Neural progenitor cell (in vitro differentiated cells): Measurements from ENCODE around the gene TGM5. TPM values are rescaled to one million over a fixed set of nuclear protein-coding genes. Genes with fewer than 3 reads are reported as not detected.

ENCODE experiments used
- DNase-seq: peaks from one replicate; pipeline ENCODE4 v3.0.0-alpha.2; 2016; ENCODE audit warnings: low spot score
- H2AFZ ChIP-seq: fragments of 200-600 bp; sonication (generic); replicated peaks from 2 replicates; pipeline ENCODE4 v1.6.1; 2016; ENCODE audit warnings: antibody characterized with exemption
- H3F3A ChIP-seq: fragments of 200-600 bp; sonication (generic); 2 replicates; pipeline ENCODE4 v1.6.1; 2016; ENCODE audit warnings: antibody characterized with exemption, low read depth
- H3K27ac ChIP-seq: fragments of 200-600 bp; sonication (generic); 2 replicates; pipeline ENCODE4 v1.5.1; 2016; ENCODE audit warnings: mild to moderate bottlenecking
- H3K27me3 ChIP-seq: fragments of 200-600 bp; sonication (generic); 2 replicates; pipeline ENCODE4 v1.6.1; 2016; ENCODE audit warnings: mild to moderate bottlenecking, moderate library complexity
- H3K36me3 ChIP-seq: fragments of 200-600 bp; sonication (generic); 2 replicates; pipeline ENCODE4 v1.5.1; 2016
- H3K4me1 ChIP-seq: fragments of 200-600 bp; sonication (generic); 2 replicates; pipeline ENCODE4 v1.6.1; 2016; ENCODE audit warnings: mixed run types
- H3K4me2 ChIP-seq: fragments of 200-600 bp; sonication (generic); 2 replicates; pipeline ENCODE4 v1.6.1; 2016
- H3K4me3 ChIP-seq: fragments of 200-600 bp; sonication (generic); 2 replicates; pipeline ENCODE4 v1.5.1; 2016
- H3K79me2 ChIP-seq: fragments of 200-600 bp; sonication (generic); 2 replicates; pipeline ENCODE4 v1.6.1; 2016; ENCODE audit warnings: low read depth
- H3K9ac ChIP-seq: fragments of 200-600 bp; sonication (generic); 2 replicates; pipeline ENCODE4 v1.6.1; 2016
- H3K9me3 ChIP-seq: fragments of 200-600 bp; sonication (generic); 2 replicates; pipeline ENCODE4 v1.5.1; 2016; ENCODE audit warnings: low read depth
- H4K20me1 ChIP-seq: fragments of 200-600 bp; sonication (generic); 2 replicates; pipeline ENCODE4 v1.6.1; 2016; ENCODE audit warnings: low read depth
- H3K27ac Mint-ChIP-seq: 3 replicates; pipeline ENCODE4 v1.8.0; 2021; ENCODE audit warnings: mixed read lengths
- H3K27me3 Mint-ChIP-seq: 2 replicates; pipeline ENCODE4 v1.8.0; 2022; ENCODE audit warnings: low read depth, mild to moderate bottlenecking, inconsistent platforms, moderate library complexity, mixed read lengths; ENCODE audit not compliant: insufficient read depth
- H3K36me3 Mint-ChIP-seq: 3 replicates; pipeline ENCODE4 v1.8.0; 2021; ENCODE audit warnings: mixed read lengths
- H3K4me1 Mint-ChIP-seq: 3 replicates; pipeline ENCODE4 v1.8.0; 2021; ENCODE audit warnings: mixed read lengths
- H3K4me3 Mint-ChIP-seq: 3 replicates; pipeline ENCODE4 v1.8.0; 2021; ENCODE audit warnings: mild to moderate bottlenecking, moderate library complexity, mixed read lengths
- H3K9me3 Mint-ChIP-seq: 3 replicates; pipeline ENCODE4 v1.8.0; 2020; ENCODE audit warnings: mixed read lengths
- CTCF ChIP-seq: fragments of 200-600 bp; sonication (generic); IDR thresholded peaks from 2 replicates; pipeline ENCODE4 v1.5.1; 2017; ENCODE audit warnings: antibody characterized with exemption, mild to moderate bottlenecking
- EZH2 ChIP-seq: fragments of 200-600 bp; sonication (generic); IDR thresholded peaks from 2 replicates; pipeline ENCODE4 v1.6.1; 2017; ENCODE audit warnings: antibody characterized with exemption, mild to moderate bottlenecking, moderate library complexity
- EZH2phosphoT487 ChIP-seq: fragments of 200-600 bp; sonication (generic); IDR thresholded peaks from 2 replicates; pipeline ENCODE4 v1.6.1; 2017; ENCODE audit warnings: antibody characterized with exemption
- total RNA-seq: library from RNA; depleted of rRNA; stranded (reverse); fragments of >200 nt; gene quantifications from 2 replicates; pipeline ENCODE4 v1.2.3, GENCODE V29; 2015; ENCODE audit warnings: low replicate concordance

The TGM5 gene
- total RNA-seq, 1 donor from 2014 or later, result not detected

- Histone ChIP-seq H3K9ac (no peak overlapping the region), H3F3A (no peaks in the 10 kb centered on the region), H3K4me1 (no peaks in the 10 kb centered on the region), H4K20me1 (no peaks in the 10 kb centered on the region), H3K36me3 (no peaks in the 10 kb centered on the region), H3K79me2 (no peaks in the 10 kb centered on the region), H2AFZ (no peak overlapping the region), H3K4me3 (no peak overlapping the region), H3K27ac (no peak overlapping the region), H3K4me2 (no peak overlapping the region), H3K9me3 (no peaks in the 10 kb centered on the region), H3K27me3 (no peaks in the 10 kb centered on the region)
- no peak overlapping the region for H3K27ac Mint-ChIP-seq
- peaks cover 4% of the 10 kb centered on the region for H3K27me3 Mint-ChIP-seq
- H3K4me1 Mint-ChIP-seq, result no peaks in the 10 kb centered on the region
- H3K4me3 Mint-ChIP-seq, result no peak overlapping the region
- DNase-seq, result no peak
- H3K9me3 Mint-ChIP-seq, result no peaks in the 10 kb centered on the region
- H3K36me3 Mint-ChIP-seq, result no peaks in the 10 kb centered on the region
- TF ChIP-seq CTCF (no peak), EZH2 (no peak), EZH2phosphoT487 (no peak)
These were observed 22.6 kb downstream of the TGM5 start for GRCh38 chr15:43244092-43244491.

- Histone ChIP-seq H3K4me1 (no peaks in the 10 kb centered on the region), H3K9me3 (no peaks in the 10 kb centered on the region), H3K4me3 (no peak overlapping the region), H3K9ac (no peak overlapping the region), H2AFZ (no peak overlapping the region), H3K36me3 (no peaks in the 10 kb centered on the region), H3K27ac (no peak overlapping the region), H3F3A (no peaks in the 10 kb centered on the region), H3K27me3 (no peaks in the 10 kb centered on the region), H4K20me1 (no peaks in the 10 kb centered on the region), H3K4me2 (no peak overlapping the region), H3K79me2 (no peaks in the 10 kb centered on the region)
- Mint-ChIP-seq H3K4me3 (no peak overlapping the region), H3K27me3 (peaks cover 2% of the 10 kb centered on the region), H3K36me3 (no peaks in the 10 kb centered on the region), H3K4me1 (no peaks in the 10 kb centered on the region), H3K9me3 (no peaks in the 10 kb centered on the region), H3K27ac (no peak overlapping the region)
- TF ChIP-seq CTCF (no peak), EZH2 (no peak), EZH2phosphoT487 (no peak)
- no peak for DNase-seq
These were observed 23.6 kb downstream of the TGM5 start for GRCh38 chr15:43243020-43243645.

- Histone ChIP-seq H3K9me3 (no peaks in the 10 kb centered on the region), H4K20me1 (no peaks in the 10 kb centered on the region), H3K9ac (no peak overlapping the region), H3K36me3 (no peaks in the 10 kb centered on the region), H3K4me3 (no peak overlapping the region), H3F3A (no peaks in the 10 kb centered on the region), H3K4me1 (no peaks in the 10 kb centered on the region), H2AFZ (no peak overlapping the region), H3K27me3 (no peaks in the 10 kb centered on the region), H3K79me2 (no peaks in the 10 kb centered on the region), H3K27ac (no peak overlapping the region), H3K4me2 (no peak overlapping the region)
- H3K27ac Mint-ChIP-seq, result no peak overlapping the region
- no peak overlapping the region for H3K4me3 Mint-ChIP-seq
- DNase-seq, result no peak
- peaks cover 2% of the 10 kb centered on the region for H3K27me3 Mint-ChIP-seq
- H3K36me3 Mint-ChIP-seq, result no peaks in the 10 kb centered on the region
- H3K9me3 Mint-ChIP-seq, result no peaks in the 10 kb centered on the region
- no peaks in the 10 kb centered on the region for H3K4me1 Mint-ChIP-seq
- TF ChIP-seq EZH2phosphoT487 (no peak), CTCF (no peak), EZH2 (no peak)
These were observed 24.1 kb downstream of the TGM5 start for GRCh38 chr15:43242616-43243015.
